Body of pancreas (tissue), 4 donors: ENCODE measurements around the gene SNX25. TPM values are rescaled to one million over a fixed set of nuclear protein-coding genes. Genes with fewer than 3 reads are reported as not detected.
"Not testable (repeated sequence)": the region's sequence is repeated elsewhere in the genome, so short reads cannot be mapped to it uniquely, and the experiment has no call there.

Experiments used
- ATAC-seq: fragments of 150-250 bp; one replicate; pipeline ENCODE4 v1.9.1; 2016
- DNase-seq, 4 donors: peaks; one replicate each; pipeline ENCODE4 v3.0.0-alpha.2; 2019
- H3K27ac ChIP-seq, 4 donors: fragments of 200-600 bp; sonication (generic); 1 replicate in 3 of 4; 2 replicates in 1 of 4; pipeline versions ENCODE4 v1.5.1 to v1.6.1; 2016 to 2019; ENCODE audit warnings: mild to moderate bottlenecking in 1 of 4, mixed read lengths in 1 of 4, moderate library complexity in 1 of 4
- H3K27me3 ChIP-seq, 2 donors: fragments of 200-600 bp; sonication (generic); one replicate each; pipeline ENCODE4 v1.6.0; 2016; ENCODE audit warnings: mild to moderate bottlenecking in 1 of 2
- H3K36me3 ChIP-seq, 2 donors: fragments of 200-600 bp; sonication (generic); replicated peaks in 1 of 2; 2 replicates each; pipeline ENCODE4 v1.5.1; 2016; ENCODE audit warnings: low read depth in 2 of 2; ENCODE audit not compliant: insufficient read depth in 1 of 2
- H3K4me1 ChIP-seq: fragments of 200-600 bp; sonication (generic); one replicate; pipeline ENCODE4 v1.6.0; 2016
- H3K4me3 ChIP-seq, 2 donors: fragments of 200-600 bp; sonication (generic); 1 replicate in 1 of 2; 2 replicates in 1 of 2; pipeline ENCODE4 v1.5.1; 2016 to 2019
- H3K9me3 ChIP-seq, 3 donors: fragments of 200-600 bp; sonication (generic); 1 replicate in 2 of 3; 2 replicates in 1 of 3; pipeline ENCODE4 v1.5.1; 2016
- POLR2A ChIP-seq, 3 donors: fragments of 450-650 bp; IDR thresholded peaks; one replicate each; pipeline ENCODE4 v1.6.1; 2016; ENCODE audit warnings: antibody characterized with exemption in 3 of 3, mild to moderate bottlenecking in 2 of 3
- WGBS, 2 donors: methylation state at CpG; one replicate each; pipeline ENCODE4 v1.1.5; 2017; 5-methylcytosine and 5-hydroxymethylcytosine counted together
- intact Hi-C: fragments of 100-400 bp; cut with DNase I; formaldehyde crosslinking; loops from one replicate; pipeline ENCODE4 v1.15.1; 2023
- total RNA-seq, 2 donors: library from RNA; depleted of rRNA; stranded (reverse); fragments of >200 nt; gene quantifications; one replicate each; pipeline ENCODE4 v1.1.0, GENCODE V29; 2016
- TF ChIP-seq, protein P1 (sequence below), 7 experiments: fragments of 450-650 bp in 4 of 7; fragments of 200-600 bp in 3 of 7; sonication (generic) in 3 of 7; IDR thresholded peaks; one replicate each; pipeline ENCODE4 v1.5.1; 2016 to 2019; ENCODE audit warnings: antibody characterized with exemption in 7 of 7

SNX25 gene
- total RNA-seq, 2 donors from 2014 or later = 16.6 to 25.7 TPM

DNA sequence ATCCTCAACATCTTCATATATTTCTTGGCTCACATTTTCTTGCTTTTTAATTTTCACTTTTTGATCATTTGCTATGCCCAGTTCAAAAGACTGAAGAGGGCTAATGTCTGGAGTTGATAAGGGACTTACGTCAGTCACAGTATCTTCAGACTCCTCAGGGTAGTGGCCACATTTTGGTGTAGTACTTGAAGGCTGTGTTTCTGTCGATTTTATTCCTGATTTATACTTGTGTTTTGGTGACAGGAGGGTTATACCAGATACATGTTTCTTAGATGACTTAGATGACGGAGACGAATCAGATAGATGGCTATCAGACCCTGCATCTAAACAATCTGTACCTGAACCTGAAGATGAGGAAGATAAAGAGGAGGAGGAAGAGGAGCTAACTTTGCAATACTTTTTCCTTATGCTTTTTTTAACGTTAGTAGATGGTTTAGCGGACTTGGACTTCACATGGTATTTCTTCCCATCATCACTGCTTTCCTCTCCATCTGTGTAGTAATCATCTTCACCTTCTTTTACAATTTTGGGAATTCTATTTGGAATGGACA, 19.0 kb upstream of the SNX25 start:
- TF ChIP-seq, protein P1, sequence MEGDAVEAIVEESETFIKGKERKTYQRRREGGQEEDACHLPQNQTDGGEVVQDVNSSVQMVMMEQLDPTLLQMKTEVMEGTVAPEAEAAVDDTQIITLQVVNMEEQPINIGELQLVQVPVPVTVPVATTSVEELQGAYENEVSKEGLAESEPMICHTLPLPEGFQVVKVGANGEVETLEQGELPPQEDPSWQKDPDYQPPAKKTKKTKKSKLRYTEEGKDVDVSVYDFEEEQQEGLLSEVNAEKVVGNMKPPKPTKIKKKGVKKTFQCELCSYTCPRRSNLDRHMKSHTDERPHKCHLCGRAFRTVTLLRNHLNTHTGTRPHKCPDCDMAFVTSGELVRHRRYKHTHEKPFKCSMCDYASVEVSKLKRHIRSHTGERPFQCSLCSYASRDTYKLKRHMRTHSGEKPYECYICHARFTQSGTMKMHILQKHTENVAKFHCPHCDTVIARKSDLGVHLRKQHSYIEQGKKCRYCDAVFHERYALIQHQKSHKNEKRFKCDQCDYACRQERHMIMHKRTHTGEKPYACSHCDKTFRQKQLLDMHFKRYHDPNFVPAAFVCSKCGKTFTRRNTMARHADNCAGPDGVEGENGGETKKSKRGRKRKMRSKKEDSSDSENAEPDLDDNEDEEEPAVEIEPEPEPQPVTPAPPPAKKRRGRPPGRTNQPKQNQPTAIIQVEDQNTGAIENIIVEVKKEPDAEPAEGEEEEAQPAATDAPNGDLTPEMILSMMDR (IDR thresholded peaks at IDR 0.05) = no peak
- no peak for TF ChIP-seq POLR2A (IDR thresholded peaks at IDR 0.05)
- no peak for DNase-seq
- no peaks in the 10 kb centered on the region for H3K27me3 ChIP-seq
- intact Hi-C loops = no loop called here
- H3K27ac ChIP-seq = no peak overlapping the region
- peaks cover 0 to 3% of the 10 kb centered on the region in 2 donors for H3K36me3 ChIP-seq
- 82 to 92% methylated on average over 6 of the region's 6 CpGs for WGBS, 2 donors
- no peak overlapping the region for H3K4me3 ChIP-seq
- ATAC-seq = no peak
- no peaks in the 10 kb centered on the region for H3K4me1 ChIP-seq
- no peaks in the 10 kb centered on the region for H3K9me3 ChIP-seq

DNA sequence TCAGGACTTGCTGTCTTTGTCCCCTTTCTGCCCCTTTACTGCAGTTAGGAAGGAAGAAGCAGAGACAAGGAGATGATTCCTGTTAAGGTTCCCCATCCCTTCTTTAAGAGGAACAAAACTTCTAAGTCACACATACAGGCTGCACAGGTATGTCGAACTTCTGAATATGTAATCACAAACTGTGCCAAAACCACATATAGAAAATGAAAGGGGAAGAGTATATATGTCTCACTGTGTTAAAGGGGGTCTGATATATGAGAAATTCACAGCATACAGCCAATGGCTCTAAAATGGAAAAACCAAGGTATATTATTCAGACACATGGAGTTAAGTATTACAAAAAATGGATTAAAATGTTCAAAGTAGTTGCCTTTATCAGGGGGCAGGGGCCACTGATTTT, 17.3 kb upstream of the SNX25 start:
- no peaks in the 10 kb centered on the region for H3K4me1 ChIP-seq
- peaks cover 0 to 3% of the 10 kb centered on the region in 2 donors for H3K36me3 ChIP-seq
- H3K27ac ChIP-seq = no peak overlapping the region
- H3K4me3 ChIP-seq = no peak overlapping the region
- intact Hi-C loops = no loop called here
- no peaks in the 10 kb centered on the region for H3K9me3 ChIP-seq
- no peaks in the 10 kb centered on the region for H3K27me3 ChIP-seq
- ATAC-seq = no peak
- 69 to 72% methylated on average over 1 of the region's 1 CpG for WGBS, 2 donors
- TF ChIP-seq POLR2A (IDR thresholded peaks at IDR 0.05) = no peak
- TF ChIP-seq, protein P1 (IDR thresholded peaks at IDR 0.05) = no peak
- DNase-seq = no peak

DNA sequence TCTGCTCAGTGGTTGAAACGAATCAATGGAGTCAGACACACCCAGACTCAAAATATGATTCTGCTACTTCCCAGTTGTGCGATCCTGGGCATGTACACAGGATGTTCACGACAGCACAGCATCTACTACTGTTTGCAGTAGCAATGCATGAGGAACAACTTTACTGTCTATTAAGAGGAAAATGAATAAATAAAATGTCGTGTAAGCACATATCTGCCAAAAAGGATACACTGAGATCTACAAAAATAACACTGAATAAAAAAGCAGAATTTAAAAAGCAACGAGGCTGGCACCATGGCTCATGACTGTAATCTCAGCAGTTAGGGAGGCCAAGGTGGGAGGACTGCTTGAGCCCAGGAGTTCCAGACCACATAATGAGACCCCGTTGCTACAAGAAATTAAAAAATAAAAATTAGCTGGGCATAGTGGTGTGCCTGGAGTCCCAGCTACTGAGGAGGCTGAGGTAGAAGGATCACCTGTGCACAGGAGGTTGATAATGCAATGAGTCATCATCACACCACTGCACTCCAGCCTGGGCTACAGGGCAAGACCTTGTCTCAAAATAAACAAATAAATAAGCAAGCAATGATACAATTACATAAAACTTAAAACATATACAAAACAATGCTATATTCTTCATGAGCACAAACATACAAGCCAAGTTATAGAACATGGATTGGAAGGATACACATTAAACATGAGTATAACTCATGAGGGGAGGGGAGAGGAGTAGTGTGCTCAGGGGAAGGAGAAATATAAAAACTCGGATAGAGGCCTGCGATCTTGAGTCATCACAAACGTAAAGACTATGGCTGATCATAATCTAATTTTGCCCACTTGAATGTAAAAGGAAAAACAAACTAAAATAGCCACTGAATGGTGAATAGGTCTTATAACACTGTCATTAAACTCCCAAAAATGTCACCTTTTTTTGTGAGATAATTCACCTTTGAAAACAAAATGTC, 14.2 kb upstream of the SNX25 start:
- DNase-seq = no peak
- 78 to 79% methylated on average over 9 of the region's 9 CpGs for WGBS, 2 donors

DNA sequence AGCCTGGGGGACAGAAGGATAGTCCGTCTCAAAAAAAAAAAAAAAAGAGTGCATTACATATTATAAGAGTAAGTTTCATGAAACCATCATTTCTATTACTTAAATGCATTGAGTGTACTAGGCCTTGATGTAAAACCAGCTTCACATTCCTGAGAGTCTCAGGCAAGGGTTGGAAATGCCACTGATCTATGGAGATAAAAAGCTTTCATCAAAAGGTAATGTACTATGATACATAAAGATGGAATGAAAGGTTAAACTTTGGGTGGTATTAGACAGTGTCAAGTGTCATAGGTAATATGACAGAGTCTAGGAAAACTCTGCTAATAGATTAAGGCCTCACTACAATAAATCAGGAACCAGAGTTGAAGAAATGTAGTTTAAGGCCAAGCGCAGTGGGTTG, 13.0 kb upstream of the SNX25 start:
- no peak for ATAC-seq
- TF ChIP-seq POLR2A (IDR thresholded peaks at IDR 0.05) = no peak
- TF ChIP-seq, protein P1 (IDR thresholded peaks at IDR 0.05) = no peak

More for the DNA sequence above, 14.2 kb upstream of the SNX25 start:
- Histone ChIP-seq H3K36me3 (peaks cover 0 to 2% of the 10 kb centered on the region in 2 donors), H3K27me3 (no peaks in the 10 kb centered on the region), H3K4me1 (no peaks in the 10 kb centered on the region), H3K4me3 (no peak overlapping the region), H3K27ac (no peak overlapping the region), H3K9me3 (no peaks in the 10 kb centered on the region)
- intact Hi-C loops = no loop called here
- no peak for ATAC-seq
- TF ChIP-seq POLR2A (IDR thresholded peaks at IDR 0.05) = no peak

DNA sequence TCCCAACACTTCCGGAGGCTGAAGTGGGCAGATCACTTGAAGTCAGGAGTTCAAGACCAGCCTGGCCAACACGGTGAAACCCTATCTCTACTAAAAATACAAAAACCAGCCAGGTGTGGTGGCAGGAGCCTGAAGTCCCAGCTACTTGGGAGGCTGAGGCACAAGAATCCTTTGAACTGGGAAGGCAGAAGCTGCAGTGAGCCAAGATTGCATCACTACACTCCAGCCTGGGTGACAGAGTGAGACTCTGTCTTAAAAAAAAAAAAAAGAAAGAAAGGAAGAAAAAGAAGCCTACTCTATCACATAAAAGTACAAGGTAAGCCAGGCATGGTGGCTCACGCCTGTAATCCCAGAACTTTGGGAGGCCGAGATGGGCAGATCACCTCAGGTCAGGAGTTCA, 11.2 kb upstream of the SNX25 start:
- 95 to 100% methylated on average over 4 of the region's 4 CpGs for WGBS, 2 donors
- H3K27me3 ChIP-seq, ATAC-seq, H3K4me3 ChIP-seq, H3K27ac ChIP-seq, DNase-seq, H3K36me3 ChIP-seq, intact Hi-C loops, H3K9me3 ChIP-seq: not testable (repeated sequence)
- peaks cover 14% of the 10 kb centered on the region for H3K4me1 ChIP-seq

More for the DNA sequence above, 13.0 kb upstream of the SNX25 start:
- Histone ChIP-seq H3K27me3 (no peaks in the 10 kb centered on the region), H3K4me1 (no peaks in the 10 kb centered on the region), H3K4me3 (no peak overlapping the region), H3K36me3 (no peaks in the 10 kb centered on the region), H3K27ac (no peak overlapping the region), H3K9me3 (no peaks in the 10 kb centered on the region)
- 92 to 94% methylated on average over 2 of the region's 2 CpGs for WGBS, 2 donors
- intact Hi-C loops = no loop called here
- no peak for DNase-seq
